ENCODE measurements around the gene RTN1. TPM values are rescaled to one million over a fixed set of nuclear protein-coding genes. Genes with fewer than 3 reads are reported as not detected.

RTN1 gene
- total RNA-seq, 1 donor from 2014 or later: 518 TPM

DNA sequence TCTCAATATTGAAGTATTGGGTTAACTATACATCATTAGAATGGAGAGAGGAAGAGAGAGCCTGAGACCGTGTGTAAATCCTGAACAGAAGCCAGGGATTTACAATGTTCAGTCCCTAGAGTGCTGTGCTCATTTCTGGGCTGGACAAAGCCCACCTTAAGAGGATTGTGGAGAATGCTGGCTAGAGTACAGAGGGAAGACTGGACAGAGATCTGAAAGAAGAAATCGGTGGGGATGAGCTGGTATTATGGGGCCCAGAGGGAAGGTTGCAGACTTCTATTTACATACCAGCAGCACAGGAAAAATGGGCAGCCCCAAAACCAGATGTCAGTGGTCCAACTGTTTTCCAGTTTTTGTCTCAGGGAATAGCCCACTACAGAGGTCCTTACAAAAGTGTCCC lies 42.3 kb downstream of the RTN1 start:
- H3K9me3 Mint-ChIP-seq (ENCODE audit: unreplicated experiment): peaks cover 1% of the 10 kb centered on the region
- no peaks in the 10 kb centered on the region for H3K27me3 Mint-ChIP-seq (ENCODE audit: unreplicated experiment)

DNA sequence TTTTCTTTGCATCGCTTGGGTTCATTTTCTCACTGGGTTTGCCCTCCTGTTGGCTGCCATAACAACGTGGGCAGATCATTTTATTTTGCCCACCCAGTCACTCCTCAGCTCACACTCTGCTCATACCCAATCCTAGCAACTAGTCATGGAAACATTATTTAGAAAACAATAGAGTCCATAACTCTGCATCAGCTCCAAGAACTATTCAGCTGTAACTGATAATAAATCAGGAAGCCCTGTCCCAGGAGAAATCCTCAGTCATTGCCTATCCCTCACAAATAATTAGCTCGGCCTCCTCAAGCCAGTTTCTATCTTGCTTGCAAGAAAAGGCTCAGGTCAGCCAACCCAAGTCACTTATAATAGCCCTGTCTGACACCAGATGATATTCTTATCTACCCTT lies 43.2 kb downstream of the RTN1 start:
- Mint-ChIP-seq H3K4me3 (ENCODE audit: unreplicated experiment) (no peak overlapping the region), H3K4me1 (ENCODE audit: low read depth, unreplicated experiment) (peaks cover 10% of the 10 kb centered on the region), H3K27ac (ENCODE audit: unreplicated experiment) (no peak overlapping the region), H3K36me3 (ENCODE audit: unreplicated experiment) (no peaks in the 10 kb centered on the region), H3K27me3 (ENCODE audit: unreplicated experiment) (no peaks in the 10 kb centered on the region), H3K9me3 (ENCODE audit: unreplicated experiment) (peaks cover 1% of the 10 kb centered on the region)
- DNase-seq: no peak
- TF ChIP-seq CTCF (IDR thresholded peaks at IDR 0.05; ENCODE audit: partially characterized antibody, unreplicated experiment): no peak

More for the DNA sequence above, 42.3 kb downstream of the RTN1 start:
- no peak for TF ChIP-seq CTCF (IDR thresholded peaks at IDR 0.05; ENCODE audit: partially characterized antibody, unreplicated experiment)
- Mint-ChIP-seq H3K4me3 (ENCODE audit: unreplicated experiment) (no peak overlapping the region), H3K27ac (ENCODE audit: unreplicated experiment) (no peak overlapping the region), H3K4me1 (ENCODE audit: low read depth, unreplicated experiment) (peaks cover 10% of the 10 kb centered on the region), H3K36me3 (ENCODE audit: unreplicated experiment) (no peaks in the 10 kb centered on the region)
- DNase-seq: no peak

DNA sequence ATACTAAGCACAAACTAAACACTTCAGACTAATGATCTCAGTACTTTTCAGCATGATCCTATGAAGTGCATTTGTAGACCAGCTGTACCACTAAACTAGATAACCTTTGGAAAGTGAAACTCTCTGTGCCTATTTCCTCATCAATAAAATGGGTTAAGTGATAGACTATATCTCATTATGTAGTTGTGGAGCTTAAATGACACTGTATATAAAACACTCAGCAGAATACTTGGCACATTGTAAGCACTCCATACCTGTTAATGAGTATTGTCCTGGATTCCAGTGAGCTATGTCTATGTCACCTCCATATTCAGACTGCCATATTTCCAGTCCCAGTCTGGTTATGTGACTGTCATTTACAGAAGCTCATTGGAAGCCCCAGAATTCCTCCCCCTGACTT lies 44.4 kb downstream of the RTN1 start:
- no peaks in the 10 kb centered on the region for H3K36me3 Mint-ChIP-seq (ENCODE audit: unreplicated experiment)
- no peak for TF ChIP-seq CTCF (IDR thresholded peaks at IDR 0.05; ENCODE audit: partially characterized antibody, unreplicated experiment)
- H3K27ac Mint-ChIP-seq (ENCODE audit: unreplicated experiment): no peak overlapping the region
- H3K27me3 Mint-ChIP-seq (ENCODE audit: unreplicated experiment): no peaks in the 10 kb centered on the region
- no peak overlapping the region for H3K4me3 Mint-ChIP-seq (ENCODE audit: unreplicated experiment)
- no peaks in the 10 kb centered on the region for H3K9me3 Mint-ChIP-seq (ENCODE audit: unreplicated experiment)
- no peak for DNase-seq
- peaks cover 10% of the 10 kb centered on the region for H3K4me1 Mint-ChIP-seq (ENCODE audit: low read depth, unreplicated experiment)

- H3K36me3 Mint-ChIP-seq (ENCODE audit: unreplicated experiment): no peaks in the 10 kb centered on the region
- peaks cover 8% of the 10 kb centered on the region for H3K4me1 Mint-ChIP-seq (ENCODE audit: low read depth, unreplicated experiment)
- H3K9me3 Mint-ChIP-seq (ENCODE audit: unreplicated experiment): no peaks in the 10 kb centered on the region
- H3K27ac Mint-ChIP-seq (ENCODE audit: unreplicated experiment): no peak overlapping the region
- no peaks in the 10 kb centered on the region for H3K27me3 Mint-ChIP-seq (ENCODE audit: unreplicated experiment)
- no peak for DNase-seq
- H3K4me3 Mint-ChIP-seq (ENCODE audit: unreplicated experiment): no peak overlapping the region
- no peak for TF ChIP-seq CTCF (IDR thresholded peaks at IDR 0.05; ENCODE audit: partially characterized antibody, unreplicated experiment)
Observed at GRCh38 chr14:59823179-59823578, 47.4 kb downstream of the RTN1 start.

- Mint-ChIP-seq H3K4me3 (ENCODE audit: unreplicated experiment) (no peak overlapping the region), H3K9me3 (ENCODE audit: unreplicated experiment) (no peaks in the 10 kb centered on the region), H3K27ac (ENCODE audit: unreplicated experiment) (no peak overlapping the region), H3K36me3 (ENCODE audit: unreplicated experiment) (no peaks in the 10 kb centered on the region), H3K27me3 (ENCODE audit: unreplicated experiment) (no peaks in the 10 kb centered on the region), H3K4me1 (ENCODE audit: low read depth, unreplicated experiment) (peaks cover 5% of the 10 kb centered on the region)
- TF ChIP-seq CTCF (IDR thresholded peaks at IDR 0.05; ENCODE audit: partially characterized antibody, unreplicated experiment): no peak
- DNase-seq: no peak
Observed at GRCh38 chr14:59819446-59820088, 51.0 kb downstream of the RTN1 start.

Data from glutamatergic neuron (in vitro differentiated cells).